DMS53 (cell line): Measurements from ENCODE around the gene COL4A6.
"Not testable (repeated sequence)": the region's sequence is repeated elsewhere in the genome, so short reads cannot be mapped to it uniquely, and the experiment has no call there.

Experiments
- DNase-seq: peaks from one replicate; lab custom pipeline; 2025; lab: John Stamatoyannopoulos, UW

COL4A6 gene

GRCh38 chrX:108438110-108438623 is at the start of gene COL4A6:
Gene COL4A6, minus strand, starts transcription at chrX:108438422. Its CDS starts 226 bp downstream, at chrX:108438196.
- peak; percentile 54 for DNase-seq

DNA sequence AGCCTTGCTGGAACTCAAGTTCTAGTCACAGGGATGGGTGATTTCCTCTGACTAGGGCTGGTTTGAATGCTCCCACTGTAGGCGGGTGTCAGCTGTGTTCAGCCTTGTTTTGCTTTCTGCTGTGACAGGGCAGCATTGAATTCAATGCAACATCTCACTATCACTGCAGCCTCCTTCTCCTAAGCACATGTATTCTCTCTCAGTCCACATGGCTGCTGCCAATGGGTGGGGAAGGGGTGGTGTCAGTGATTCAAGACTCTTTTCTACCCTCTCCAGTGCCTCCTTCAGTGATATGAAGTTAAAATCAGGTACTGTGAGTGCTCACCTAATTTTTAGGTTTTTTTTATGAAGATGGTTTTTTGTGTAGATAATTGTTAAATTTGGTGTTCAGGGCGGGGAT is 47.7 kb upstream of the COL4A6 start:
- DNase-seq = no peak

DNA sequence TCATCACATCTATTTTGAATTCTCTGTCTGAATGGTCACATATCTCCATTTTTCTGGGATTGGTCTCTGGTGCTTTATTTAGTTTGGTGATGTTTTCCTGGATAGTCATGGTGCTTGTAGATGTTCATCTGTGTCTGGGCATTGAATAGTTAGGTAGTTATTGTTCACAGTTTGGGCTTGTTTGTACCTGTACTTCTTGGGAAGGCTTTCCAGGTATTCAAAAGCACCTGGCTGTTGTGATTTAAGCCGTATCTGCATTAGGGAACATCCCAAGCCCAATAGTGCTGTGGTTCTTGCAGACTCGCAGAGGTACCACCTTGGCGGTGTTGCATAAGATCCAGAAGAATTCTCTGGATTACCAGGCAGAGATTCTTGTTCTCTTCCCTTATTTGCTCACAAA is 46.0 kb upstream of the COL4A6 start:
- no peak for DNase-seq

DNA sequence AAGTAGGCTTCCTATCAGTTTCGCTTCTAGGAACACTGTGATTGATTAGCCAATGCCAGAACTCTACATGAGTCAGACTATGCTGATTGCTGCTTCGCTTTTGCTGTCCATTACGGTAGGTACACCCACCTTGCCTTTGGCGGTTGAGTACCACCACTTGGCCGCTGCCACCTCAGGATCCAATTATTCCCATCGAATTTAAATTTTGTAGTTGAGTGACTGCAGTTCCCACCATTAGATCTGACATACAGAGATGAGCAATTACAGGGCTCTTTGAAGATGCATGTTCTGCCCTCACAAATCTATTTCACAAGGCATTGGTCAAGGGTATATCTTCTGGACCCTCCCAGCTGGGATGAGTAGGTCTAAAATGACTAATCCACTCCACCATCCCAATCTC is 43.3 kb upstream of the COL4A6 start:
- not testable (repeated sequence) for DNase-seq

DNA sequence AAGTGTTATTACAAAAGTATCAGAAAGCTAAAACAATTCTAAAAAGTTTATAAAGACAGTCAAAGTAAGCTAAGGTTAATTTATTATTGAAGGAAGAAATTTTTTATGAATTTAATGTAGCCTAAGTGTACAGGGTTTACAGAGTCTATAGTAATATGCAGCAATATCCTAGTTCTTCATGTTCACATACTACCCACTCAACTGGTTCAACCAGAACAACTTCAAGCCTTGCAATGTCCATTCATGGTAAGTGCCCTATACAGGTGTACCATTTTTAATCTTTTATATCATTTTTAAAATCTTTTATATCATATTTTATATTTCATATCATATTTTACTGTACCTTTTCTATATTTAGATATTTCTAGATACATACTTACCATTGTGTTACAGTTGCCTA is 35.8 kb upstream of the COL4A6 start:
- peak; percentile 10 for DNase-seq

GRCh38 chrX:108468486-108468885 is 30.3 kb upstream of the COL4A6 start:
- no peak for DNase-seq

GRCh38 chrX:108464604-108465003 is 26.4 kb upstream of the COL4A6 start:
- DNase-seq = no peak

DNA sequence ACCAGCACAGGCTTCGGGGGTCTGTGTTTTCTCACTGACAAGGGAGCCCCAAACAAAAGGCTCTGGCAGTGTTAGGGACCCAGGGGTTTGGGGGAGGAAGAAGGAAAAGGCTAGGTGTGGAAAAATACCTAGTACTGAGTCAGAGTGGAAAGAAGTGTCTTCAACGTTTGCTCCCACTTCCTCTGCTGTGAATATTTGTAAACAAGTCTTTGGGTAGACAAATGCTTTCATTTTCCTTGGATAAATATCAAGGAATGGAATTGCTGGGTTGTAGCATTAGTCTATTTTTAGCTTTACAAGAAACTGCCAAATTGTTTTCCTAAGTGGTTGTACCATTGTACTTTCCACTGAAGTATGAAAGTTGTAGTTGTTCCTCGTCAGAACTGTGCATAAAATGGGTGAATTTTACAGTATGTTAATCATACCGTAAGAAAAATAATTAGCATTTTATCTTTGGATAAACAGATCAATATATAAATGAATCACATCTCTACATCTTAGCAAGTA is 18.8 kb upstream of the COL4A6 start:
- DNase-seq = no peak

- no peak for DNase-seq
These were observed 15.6 kb upstream of the COL4A6 start for GRCh38 chrX:108453841-108454240.

GRCh38 chrX:108447303-108447702 is 9.1 kb upstream of the COL4A6 start:
- DNase-seq = no peak

DNA sequence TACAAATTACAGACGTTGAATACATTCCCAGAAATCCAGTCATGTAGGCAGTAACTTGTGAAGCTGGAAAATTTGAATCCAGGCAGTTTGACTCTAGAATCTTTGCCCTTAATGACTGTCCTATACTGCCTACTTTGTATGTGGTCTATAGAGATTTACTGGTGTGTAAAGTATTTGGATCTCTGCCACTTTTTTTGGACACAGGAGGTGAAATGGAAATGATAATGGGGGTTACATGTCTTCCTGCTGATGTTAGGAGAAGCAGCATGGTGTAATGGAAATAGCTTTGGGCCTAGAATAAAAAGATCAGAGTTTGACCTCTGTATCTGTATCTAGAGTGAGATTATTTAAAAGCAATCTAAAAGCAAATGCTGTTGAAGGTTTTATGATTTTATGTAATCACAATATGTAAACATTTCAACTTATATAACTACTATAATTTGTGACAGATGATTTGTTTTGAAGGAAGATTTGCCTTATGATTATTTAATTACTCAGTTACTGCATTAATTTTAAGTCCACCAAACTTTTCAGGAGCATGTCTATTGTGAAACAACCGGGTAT is 4.8 kb upstream of the COL4A6 start:
- DNase-seq = no peak

- DNase-seq = peak; percentile 60
These were observed 1.9 kb upstream of the COL4A6 start for GRCh38 chrX:108439961-108440696.

DNA sequence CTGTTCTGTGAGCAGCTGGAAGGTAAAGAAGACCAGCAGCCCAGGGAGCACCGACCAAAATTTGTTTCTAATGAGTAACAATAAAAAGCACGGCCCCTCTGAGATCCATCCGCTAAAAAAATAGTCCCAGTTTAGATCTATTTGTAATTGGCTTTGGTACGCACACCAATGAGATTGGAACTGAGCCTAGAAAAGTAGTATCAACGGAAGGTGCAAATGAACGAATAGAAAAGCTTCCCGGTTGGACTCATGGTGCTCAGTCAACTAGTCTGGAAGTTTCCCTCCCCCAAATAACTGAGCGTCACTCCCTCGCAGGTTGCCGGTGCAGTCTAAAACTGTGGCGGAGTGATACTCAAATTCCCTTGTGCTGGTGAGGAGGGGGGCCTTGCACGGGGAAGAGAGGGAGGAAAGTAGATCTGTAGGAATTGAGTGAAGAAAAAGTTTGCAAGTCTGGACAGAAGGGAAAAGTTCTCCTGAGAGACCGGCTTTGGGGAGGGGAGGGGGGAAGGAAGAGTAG is 1.3 kb upstream of the COL4A6 start, which contains the start of gene COL4A5:
TSS of gene COL4A5 (plus strand) at position 413 of the 517 bp plus-strand sequence. CDS start 288 bp downstream, outside the sequence.
- peak; percentile 93 for DNase-seq

DNA sequence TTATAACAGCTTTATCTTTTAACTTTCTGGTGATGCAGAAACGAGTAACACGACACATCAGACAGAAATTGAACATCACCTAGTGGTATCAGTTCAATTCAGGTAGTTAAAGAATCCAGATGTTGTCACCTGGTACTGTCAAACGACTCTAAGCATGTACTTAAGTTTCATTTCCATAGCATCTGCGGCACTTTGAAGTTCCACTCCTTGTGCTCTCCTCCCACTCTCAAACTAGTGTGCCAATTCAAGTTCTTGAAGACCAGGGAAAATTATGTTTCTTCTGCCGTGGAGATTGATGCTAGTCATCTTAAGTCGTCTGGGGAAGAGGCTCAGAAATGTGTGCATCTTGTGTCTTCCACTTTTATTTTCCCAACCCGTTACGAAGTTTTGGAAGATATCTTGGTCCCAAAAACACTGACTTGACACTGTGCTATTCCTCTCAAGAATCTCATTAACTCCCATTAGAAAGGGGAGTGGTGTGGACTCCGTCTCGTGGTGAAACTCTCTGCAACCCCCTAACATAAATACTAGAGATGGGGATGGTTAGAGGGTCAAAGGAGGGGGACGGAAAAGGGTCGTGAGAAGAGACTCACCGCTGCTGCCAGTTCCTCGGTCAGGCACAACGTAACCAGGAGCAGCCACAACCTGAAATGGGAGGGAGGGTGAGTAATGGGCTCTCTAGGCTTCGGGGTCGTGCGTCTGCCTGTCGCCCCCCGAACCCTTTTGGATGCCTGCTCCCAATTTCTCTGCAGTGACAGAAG is 693 bp downstream of the COL4A6 start:
- no peak for DNase-seq

DNA sequence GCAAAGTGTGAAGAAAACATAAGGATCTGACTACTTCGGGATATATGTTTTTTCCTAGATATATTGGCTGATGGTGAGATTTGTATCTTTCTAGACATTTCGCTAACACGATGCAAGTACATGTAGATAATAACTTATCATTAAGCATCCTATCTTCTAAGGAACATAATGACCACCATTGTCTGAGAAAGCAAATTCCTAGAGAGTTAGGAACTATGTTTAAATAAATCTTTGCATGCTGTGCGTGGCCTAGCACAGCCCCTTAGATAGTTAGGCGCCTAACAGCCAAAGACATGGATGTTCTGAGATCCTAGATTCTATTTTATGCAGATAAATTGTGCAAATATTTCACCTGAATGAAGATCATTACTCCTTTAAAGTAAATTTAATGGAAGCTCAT is 3.0 kb downstream of the COL4A6 start:
- no peak for DNase-seq

DNA sequence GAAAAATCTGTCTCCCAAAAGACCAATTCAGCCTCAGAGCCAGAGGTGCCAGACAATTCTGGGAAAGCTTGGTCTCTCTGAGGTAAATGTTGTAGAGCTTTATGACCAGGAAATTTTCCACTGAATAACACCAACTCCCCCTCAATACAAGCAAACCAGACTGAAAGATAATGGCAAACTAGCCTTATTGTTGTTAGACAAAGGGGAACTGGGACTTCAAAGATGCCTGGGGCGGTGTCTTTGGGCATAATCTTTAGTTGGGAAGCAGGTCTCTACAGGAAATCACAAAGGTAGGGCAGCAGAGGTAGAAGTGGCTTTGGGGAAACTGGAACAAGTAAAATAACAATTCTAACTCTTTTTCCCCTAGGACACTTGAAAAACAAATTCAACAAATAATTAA is 12.0 kb downstream of the COL4A6 start:
- no peak for DNase-seq

GRCh38 chrX:108420481-108420880 is 17.7 kb downstream of the COL4A6 start:
- peak; percentile 8 for DNase-seq

- DNase-seq = no peak
These were observed 18.8 kb downstream of the COL4A6 start for GRCh38 chrX:108419401-108419800.

DNA sequence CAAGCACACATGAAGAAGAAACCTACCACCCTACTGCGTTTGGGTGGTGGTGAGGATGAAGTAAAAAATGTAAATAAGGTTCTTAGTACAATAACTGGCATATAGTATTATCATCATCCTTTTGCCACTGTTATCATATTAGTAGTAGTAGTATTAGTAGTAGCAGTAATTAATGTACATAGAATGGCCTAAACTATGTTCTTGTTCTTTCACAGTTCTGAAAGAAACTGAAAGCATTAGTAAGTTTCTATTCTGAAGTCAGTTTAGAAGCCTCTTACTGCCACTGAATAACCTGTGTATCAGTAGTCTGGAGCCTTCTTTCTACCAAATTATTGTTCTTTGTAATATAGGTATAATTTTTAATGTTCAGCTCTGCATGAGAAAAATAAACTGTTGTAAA is 21.0 kb downstream of the COL4A6 start:
- no peak for DNase-seq

GRCh38 chrX:108415891-108416290 is 22.3 kb downstream of the COL4A6 start:
- DNase-seq = no peak

- DNase-seq = no peak
These were observed 23.1 kb downstream of the COL4A6 start for GRCh38 chrX:108415146-108415545.

- DNase-seq = no peak
These were observed 25.4 kb downstream of the COL4A6 start for GRCh38 chrX:108412783-108413182.
